H1 (cell line): ENCODE data around the gene IQCM. TPM values are rescaled to one million over a fixed set of nuclear protein-coding genes. Genes with fewer than 3 reads are reported as not detected.

Experiments used
- NRF1 ChIP-seq: IDR thresholded peaks from 2 replicates; pipeline ENCODE4 v1.6.1; 2011; ENCODE audit warnings: mild to moderate bottlenecking, low read depth, low read length, improper control_type of control experiment
- SP4 ChIP-seq: IDR thresholded peaks from 2 replicates; pipeline ENCODE4 v1.6.1; 2012; ENCODE audit warnings: low read length, inconsistent platforms
- polyA plus RNA-seq, 7 experiments: library from polyadenylated mRNA; depleted of rRNA in 3 of 7; stranded (reverse) in 5 of 7; unstranded in 2 of 7; fragments of >200 nt in 5 of 7; fragments of 200-250 nt in 2 of 7; gene quantifications; 1 replicate in 5 of 7; 2 replicates in 1 of 7; 4 replicates in 1 of 7; pipeline versions ENCODE4 v1.2.1 to v1.2.3, GENCODE V29; 2011 to 2013; ENCODE audit warnings: missing spikeins in 2 of 7, mixed read lengths in 2 of 7
- total RNA-seq: library from RNA; stranded (reverse); fragmentation: NEBNext Ultra II Directional; extraction: Animal tissue kit (Norgen Biotek cat#: 25700); gene quantifications from 2 replicates; pipeline ENCODE4 v1.2.1, GENCODE V29; 2021
- TF ChIP-seq, protein P1 (sequence below): fragments of 300-600 bp; sonication (generic); IDR thresholded peaks from 2 replicates; pipeline ENCODE4 v1.7.1; 2012; ENCODE audit warnings: low read length, moderate library complexity, mild to moderate bottlenecking, inconsistent platforms; ENCODE audit not compliant: insufficient replicate concordance
- TF ChIP-seq, protein P2 (sequence below), 3 experiments: IDR thresholded peaks; 1 replicate in 2 of 3; 2 replicates in 1 of 3; pipeline versions ENCODE4 v1.5.1 to v1.6.1; 2011; ENCODE audit warnings: low read length in 3 of 3, mild to moderate bottlenecking in 3 of 3, inconsistent platforms in 2 of 3, low read depth in 1 of 3, moderate library complexity in 1 of 3; ENCODE audit not compliant: insufficient read depth in 1 of 3; ENCODE audit errors: control extremely low read depth in 1 of 3

IQCM gene
- total and polyA plus RNA-seq, 2 of the 8 experiments (the other 6 are each of a cell fraction or from before 2014, with no cell fraction given): not detected

DNA sequence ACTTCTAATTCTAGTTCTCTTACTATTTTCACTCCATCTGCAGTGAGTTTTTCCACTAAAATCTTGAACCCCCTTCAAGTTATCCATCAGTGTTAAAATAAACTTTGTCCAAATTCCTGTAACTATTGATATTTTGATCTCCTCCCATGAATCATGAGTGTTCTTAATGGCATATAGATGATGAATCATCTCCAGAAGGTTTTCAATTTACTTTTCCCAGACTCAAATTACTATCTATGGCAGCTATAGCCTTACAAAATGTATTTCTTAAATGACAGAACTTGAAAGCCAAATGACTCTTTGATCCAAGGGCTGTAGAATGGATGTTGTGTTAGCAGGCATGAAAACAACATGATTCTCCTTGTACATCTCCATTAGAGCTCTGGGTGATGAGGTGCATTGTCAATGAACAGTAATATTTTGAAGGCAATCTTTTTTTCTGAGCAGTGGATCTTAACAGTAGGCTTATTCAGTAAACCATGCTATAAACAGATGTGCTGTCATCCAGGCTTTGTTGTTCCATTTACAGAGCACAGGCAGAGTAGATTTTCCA lies 16.1 kb upstream of the IQCM start (continued):
- TF ChIP-seq, protein P1, sequence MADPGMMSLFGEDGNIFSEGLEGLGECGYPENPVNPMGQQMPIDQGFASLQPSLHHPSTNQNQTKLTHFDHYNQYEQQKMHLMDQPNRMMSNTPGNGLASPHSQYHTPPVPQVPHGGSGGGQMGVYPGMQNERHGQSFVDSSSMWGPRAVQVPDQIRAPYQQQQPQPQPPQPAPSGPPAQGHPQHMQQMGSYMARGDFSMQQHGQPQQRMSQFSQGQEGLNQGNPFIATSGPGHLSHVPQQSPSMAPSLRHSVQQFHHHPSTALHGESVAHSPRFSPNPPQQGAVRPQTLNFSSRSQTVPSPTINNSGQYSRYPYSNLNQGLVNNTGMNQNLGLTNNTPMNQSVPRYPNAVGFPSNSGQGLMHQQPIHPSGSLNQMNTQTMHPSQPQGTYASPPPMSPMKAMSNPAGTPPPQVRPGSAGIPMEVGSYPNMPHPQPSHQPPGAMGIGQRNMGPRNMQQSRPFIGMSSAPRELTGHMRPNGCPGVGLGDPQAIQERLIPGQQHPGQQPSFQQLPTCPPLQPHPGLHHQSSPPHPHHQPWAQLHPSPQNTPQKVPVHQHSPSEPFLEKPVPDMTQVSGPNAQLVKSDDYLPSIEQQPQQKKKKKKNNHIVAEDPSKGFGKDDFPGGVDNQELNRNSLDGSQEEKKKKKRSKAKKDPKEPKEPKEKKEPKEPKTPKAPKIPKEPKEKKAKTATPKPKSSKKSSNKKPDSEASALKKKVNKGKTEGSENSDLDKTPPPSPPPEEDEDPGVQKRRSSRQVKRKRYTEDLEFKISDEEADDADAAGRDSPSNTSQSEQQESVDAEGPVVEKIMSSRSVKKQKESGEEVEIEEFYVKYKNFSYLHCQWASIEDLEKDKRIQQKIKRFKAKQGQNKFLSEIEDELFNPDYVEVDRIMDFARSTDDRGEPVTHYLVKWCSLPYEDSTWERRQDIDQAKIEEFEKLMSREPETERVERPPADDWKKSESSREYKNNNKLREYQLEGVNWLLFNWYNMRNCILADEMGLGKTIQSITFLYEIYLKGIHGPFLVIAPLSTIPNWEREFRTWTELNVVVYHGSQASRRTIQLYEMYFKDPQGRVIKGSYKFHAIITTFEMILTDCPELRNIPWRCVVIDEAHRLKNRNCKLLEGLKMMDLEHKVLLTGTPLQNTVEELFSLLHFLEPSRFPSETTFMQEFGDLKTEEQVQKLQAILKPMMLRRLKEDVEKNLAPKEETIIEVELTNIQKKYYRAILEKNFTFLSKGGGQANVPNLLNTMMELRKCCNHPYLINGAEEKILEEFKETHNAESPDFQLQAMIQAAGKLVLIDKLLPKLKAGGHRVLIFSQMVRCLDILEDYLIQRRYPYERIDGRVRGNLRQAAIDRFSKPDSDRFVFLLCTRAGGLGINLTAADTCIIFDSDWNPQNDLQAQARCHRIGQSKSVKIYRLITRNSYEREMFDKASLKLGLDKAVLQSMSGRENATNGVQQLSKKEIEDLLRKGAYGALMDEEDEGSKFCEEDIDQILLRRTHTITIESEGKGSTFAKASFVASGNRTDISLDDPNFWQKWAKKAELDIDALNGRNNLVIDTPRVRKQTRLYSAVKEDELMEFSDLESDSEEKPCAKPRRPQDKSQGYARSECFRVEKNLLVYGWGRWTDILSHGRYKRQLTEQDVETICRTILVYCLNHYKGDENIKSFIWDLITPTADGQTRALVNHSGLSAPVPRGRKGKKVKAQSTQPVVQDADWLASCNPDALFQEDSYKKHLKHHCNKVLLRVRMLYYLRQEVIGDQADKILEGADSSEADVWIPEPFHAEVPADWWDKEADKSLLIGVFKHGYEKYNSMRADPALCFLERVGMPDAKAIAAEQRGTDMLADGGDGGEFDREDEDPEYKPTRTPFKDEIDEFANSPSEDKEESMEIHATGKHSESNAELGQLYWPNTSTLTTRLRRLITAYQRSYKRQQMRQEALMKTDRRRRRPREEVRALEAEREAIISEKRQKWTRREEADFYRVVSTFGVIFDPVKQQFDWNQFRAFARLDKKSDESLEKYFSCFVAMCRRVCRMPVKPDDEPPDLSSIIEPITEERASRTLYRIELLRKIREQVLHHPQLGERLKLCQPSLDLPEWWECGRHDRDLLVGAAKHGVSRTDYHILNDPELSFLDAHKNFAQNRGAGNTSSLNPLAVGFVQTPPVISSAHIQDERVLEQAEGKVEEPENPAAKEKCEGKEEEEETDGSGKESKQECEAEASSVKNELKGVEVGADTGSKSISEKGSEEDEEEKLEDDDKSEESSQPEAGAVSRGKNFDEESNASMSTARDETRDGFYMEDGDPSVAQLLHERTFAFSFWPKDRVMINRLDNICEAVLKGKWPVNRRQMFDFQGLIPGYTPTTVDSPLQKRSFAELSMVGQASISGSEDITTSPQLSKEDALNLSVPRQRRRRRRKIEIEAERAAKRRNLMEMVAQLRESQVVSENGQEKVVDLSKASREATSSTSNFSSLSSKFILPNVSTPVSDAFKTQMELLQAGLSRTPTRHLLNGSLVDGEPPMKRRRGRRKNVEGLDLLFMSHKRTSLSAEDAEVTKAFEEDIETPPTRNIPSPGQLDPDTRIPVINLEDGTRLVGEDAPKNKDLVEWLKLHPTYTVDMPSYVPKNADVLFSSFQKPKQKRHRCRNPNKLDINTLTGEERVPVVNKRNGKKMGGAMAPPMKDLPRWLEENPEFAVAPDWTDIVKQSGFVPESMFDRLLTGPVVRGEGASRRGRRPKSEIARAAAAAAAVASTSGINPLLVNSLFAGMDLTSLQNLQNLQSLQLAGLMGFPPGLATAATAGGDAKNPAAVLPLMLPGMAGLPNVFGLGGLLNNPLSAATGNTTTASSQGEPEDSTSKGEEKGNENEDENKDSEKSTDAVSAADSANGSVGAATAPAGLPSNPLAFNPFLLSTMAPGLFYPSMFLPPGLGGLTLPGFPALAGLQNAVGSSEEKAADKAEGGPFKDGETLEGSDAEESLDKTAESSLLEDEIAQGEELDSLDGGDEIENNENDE: no peak
- TF ChIP-seq SP4 (no peak), NRF1 (no peak)
- TF ChIP-seq, protein P2, sequence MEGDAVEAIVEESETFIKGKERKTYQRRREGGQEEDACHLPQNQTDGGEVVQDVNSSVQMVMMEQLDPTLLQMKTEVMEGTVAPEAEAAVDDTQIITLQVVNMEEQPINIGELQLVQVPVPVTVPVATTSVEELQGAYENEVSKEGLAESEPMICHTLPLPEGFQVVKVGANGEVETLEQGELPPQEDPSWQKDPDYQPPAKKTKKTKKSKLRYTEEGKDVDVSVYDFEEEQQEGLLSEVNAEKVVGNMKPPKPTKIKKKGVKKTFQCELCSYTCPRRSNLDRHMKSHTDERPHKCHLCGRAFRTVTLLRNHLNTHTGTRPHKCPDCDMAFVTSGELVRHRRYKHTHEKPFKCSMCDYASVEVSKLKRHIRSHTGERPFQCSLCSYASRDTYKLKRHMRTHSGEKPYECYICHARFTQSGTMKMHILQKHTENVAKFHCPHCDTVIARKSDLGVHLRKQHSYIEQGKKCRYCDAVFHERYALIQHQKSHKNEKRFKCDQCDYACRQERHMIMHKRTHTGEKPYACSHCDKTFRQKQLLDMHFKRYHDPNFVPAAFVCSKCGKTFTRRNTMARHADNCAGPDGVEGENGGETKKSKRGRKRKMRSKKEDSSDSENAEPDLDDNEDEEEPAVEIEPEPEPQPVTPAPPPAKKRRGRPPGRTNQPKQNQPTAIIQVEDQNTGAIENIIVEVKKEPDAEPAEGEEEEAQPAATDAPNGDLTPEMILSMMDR (IDR thresholded peaks at IDR 0.05; ENCODE audit: control extremely low read depth in 1 of 3, insufficient read depth in 1 of 3, low read depth in 1 of 3, low read length in 3 of 3): no peak
